Stimulated activated CD8-positive, alpha-beta memory T cell treated with anti-CD3 and anti-CD28 coated beads, Interleukin-12 subunit alpha, Interleukin-12 subunit beta, amount 100 ng/mL, for 1 hour (primary cell): Measurements from ENCODE around the gene OR2A12.
"Not testable (repeated sequence)": the region's sequence is repeated elsewhere in the genome, so short reads cannot be mapped to it uniquely, and the experiment has no call there.

ENCODE experiments used
- DNase-seq: peaks from one replicate; pipeline ENCODE4 v3.0.0-alpha.2; 2020; ENCODE audit warnings: low read depth

The OR2A12 gene

GRCh38 chr7:144085978-144086377 lies at the start of gene OR2A12:
Gene OR2A12, plus strand, starts transcription at chr7:144086278. Its CDS starts 8,830 bp downstream, at chr7:144095108.
- no peak for DNase-seq

- DNase-seq: no peak
These were observed 49.7 kb upstream of the OR2A12 start for GRCh38 chr7:144036302-144036885.

- DNase-seq: no peak
These were observed 48.6 kb upstream of the OR2A12 start for GRCh38 chr7:144037414-144038035.

GRCh38 chr7:144038887-144039286 lies 47.2 kb upstream of the OR2A12 start:
- DNase-seq: no peak

GRCh38 chr7:144048648-144049047 lies 37.4 kb upstream of the OR2A12 start, which contains the start of gene OR2A5:
Gene OR2A5, plus strand, starts transcription at chr7:144048948. Its CDS starts 1,454 bp downstream, at chr7:144050402.
- no peak for DNase-seq

GRCh38 chr7:144049491-144049890 lies 36.6 kb upstream of the OR2A12 start:
- no peak for DNase-seq

- DNase-seq: no peak
These were observed 36.0 kb upstream of the OR2A12 start for GRCh38 chr7:144050093-144050492.

GRCh38 chr7:144050884-144051283 lies 35.2 kb upstream of the OR2A12 start:
- not testable (repeated sequence) for DNase-seq

- DNase-seq: no peak
These were observed 28.1 kb upstream of the OR2A12 start for GRCh38 chr7:144057954-144058353.

- no peak for DNase-seq
These were observed 22.4 kb upstream of the OR2A12 start for GRCh38 chr7:144063710-144064109.

- DNase-seq: no peak
These were observed 16.6 kb upstream of the OR2A12 start, which contains the start of gene OR2A25 for GRCh38 chr7:144069511-144069910. Gene OR2A25, plus strand, starts transcription at chr7:144069811. Its CDS starts 4,409 bp downstream, at chr7:144074220.

- DNase-seq: no peak
These were observed 16.1 kb upstream of the OR2A12 start for GRCh38 chr7:144069953-144070352.

- no peak for DNase-seq
These were observed 11.7 kb upstream of the OR2A12 start for GRCh38 chr7:144074374-144074773.

GRCh38 chr7:144086730-144087129 lies 652 bp downstream of the OR2A12 start:
- no peak for DNase-seq

- no peak for DNase-seq
These were observed 1.2 kb downstream of the OR2A12 start for GRCh38 chr7:144087230-144087629.

- no peak for DNase-seq
These were observed 4.6 kb downstream of the OR2A12 start for GRCh38 chr7:144090667-144091066.

GRCh38 chr7:144098776-144099175 lies 12.7 kb downstream of the OR2A12 start:
- DNase-seq: no peak

GRCh38 chr7:144100607-144101006 lies 14.5 kb downstream of the OR2A12 start:
- no peak for DNase-seq

- DNase-seq: no peak
These were observed 16.0 kb downstream of the OR2A12 start for GRCh38 chr7:144102041-144102440.

- DNase-seq: no peak
These were observed 19.1 kb downstream of the OR2A12 start for GRCh38 chr7:144105211-144105610.

- DNase-seq: no peak
These were observed 23.2 kb downstream of the OR2A12 start, which contains the start of gene OR2A2 for GRCh38 chr7:144109283-144109682. Gene OR2A2, plus strand, starts transcription at chr7:144109583. Its CDS starts 0 bp downstream, at chr7:144109583.

GRCh38 chr7:144110272-144110671 lies 24.2 kb downstream of the OR2A12 start:
- DNase-seq: no peak

- no peak for DNase-seq
These were observed 27.6 kb downstream of the OR2A12 start for GRCh38 chr7:144113651-144114050.

GRCh38 chr7:144118341-144118740 lies 32.3 kb downstream of the OR2A12 start:
- DNase-seq: no peak
